HepG2 (cell line): ENCODE results near the gene PPM1H. TPM values are rescaled to one million over a fixed set of nuclear protein-coding genes. Genes with fewer than 3 reads are reported as not detected.

Source experiments
- BORCS8-MEF2B ChIP-seq: sonication (generic); formaldehyde crosslinking; IDR thresholded peaks from 2 replicates; pipeline ENCODE4 v1.8.0; 2022; ENCODE audit warnings: mild to moderate bottlenecking, missing genetic modification reagents
- BRD4 ChIP-seq: sonication (generic); formaldehyde crosslinking; IDR thresholded peaks from 2 replicates; pipeline ENCODE4 v1.4.0; 2020; ENCODE audit warnings: missing genetic modification reagents
- E2F5 ChIP-seq: sonication (generic); formaldehyde crosslinking; conservative IDR thresholded peaks from 2 replicates; pipeline ENCODE4 v1.4.0; 2020; ENCODE audit warnings: missing genetic modification reagents
- HCFC1 ChIP-seq: fragments of 150-350 bp; IDR thresholded peaks from 2 replicates; pipeline ENCODE4 v1.6.1; 2014; ENCODE audit warnings: low read depth, low read length
- HMG20A ChIP-seq: IDR thresholded peaks from 2 replicates; pipeline ENCODE4 v1.6.1; 2016; ENCODE audit warnings: borderline replicate concordance
- IRX3 ChIP-seq: sonication (generic); formaldehyde crosslinking; IDR thresholded peaks from 2 replicates; pipeline ENCODE4 v1.8.1; 2023; ENCODE audit warnings: mild to moderate bottlenecking, low read depth, missing genetic modification reagents, borderline replicate concordance
- MBNL3 ChIP-seq: fragments of 250-450 bp; sonication (Bioruptor Pico); conservative IDR thresholded peaks from 2 replicates; pipeline ENCODE4 v1.8.0; 2022; ENCODE audit warnings: mild to moderate bottlenecking, inconsistent platforms
- NR2C2 ChIP-seq: sonication (generic); formaldehyde crosslinking; IDR thresholded peaks from 2 replicates; pipeline ENCODE4 v1.4.0; 2020; ENCODE audit warnings: missing genetic modification reagents, mild to moderate bottlenecking, moderate library complexity, borderline replicate concordance
- PLRG1 ChIP-seq: fragments of 450-650 bp; conservative IDR thresholded peaks from 2 replicates; pipeline ENCODE4 v1.6.1; 2016
- RBFOX2 ChIP-seq: fragments of 200-400 bp; formaldehyde crosslinking; IDR thresholded peaks from 2 replicates; pipeline ENCODE4 v1.6.1; 2017; ENCODE audit warnings: low read depth, mild to moderate bottlenecking, low read length
- RELA ChIP-seq: sonication (generic); formaldehyde crosslinking; IDR thresholded peaks from 2 replicates; pipeline ENCODE4 v1.4.0; 2020; ENCODE audit warnings: missing genetic modification reagents
- SOX6 ChIP-seq, 2 experiments: fragments of 450-650 bp in 1 of 2; sonication (generic) in 1 of 2; formaldehyde crosslinking in 1 of 2; IDR thresholded peaks; 2 replicates each; pipeline versions ENCODE4 v1.4.0 to v1.6.1; 2017 to 2020; ENCODE audit warnings: antibody characterized with exemption in 1 of 2, mild to moderate bottlenecking in 1 of 2, missing genetic modification reagents in 1 of 2
- SRY ChIP-seq: sonication (generic); formaldehyde crosslinking; IDR thresholded peaks from 2 replicates; pipeline ENCODE4 v1.8.0; 2022; ENCODE audit warnings: mild to moderate bottlenecking, missing genetic modification reagents
- YEATS4 ChIP-seq: sonication (generic); formaldehyde crosslinking; IDR thresholded peaks from 2 replicates; pipeline ENCODE4 v1.4.0; 2020; ENCODE audit warnings: missing genetic modification reagents, borderline replicate concordance
- ZFP91 ChIP-seq: sonication (generic); formaldehyde crosslinking; IDR thresholded peaks from 2 replicates; pipeline ENCODE4 v1.9.0; 2022; ENCODE audit warnings: missing genetic modification reagents, mild to moderate bottlenecking, borderline replicate concordance
- ZFX ChIP-seq: sonication (generic); formaldehyde crosslinking; IDR thresholded peaks from 2 replicates; pipeline ENCODE4 v1.4.0; 2020; ENCODE audit warnings: mild to moderate bottlenecking, low read depth, missing genetic modification reagents, moderate library complexity
- ZNF292 ChIP-seq: sonication (generic); formaldehyde crosslinking; IDR thresholded peaks from 2 replicates; pipeline ENCODE4 v1.8.1; 2022; ENCODE audit warnings: mild to moderate bottlenecking, low read depth, missing genetic modification reagents, borderline replicate concordance
- ZNF550 ChIP-seq: sonication (generic); formaldehyde crosslinking; IDR thresholded peaks from 2 replicates; pipeline ENCODE4 v1.4.0; 2020; ENCODE audit warnings: mild to moderate bottlenecking, missing genetic modification reagents, borderline replicate concordance
- polyA plus RNA-seq, 8 experiments: library from polyadenylated mRNA; depleted of rRNA in 3 of 8; stranded (reverse) in 7 of 8; unstranded in 1 of 8; fragments of >200 nt; fragmentation: Illumina TruSeq in 4 of 8; extraction: Trizol in 4 of 8; gene quantifications; 2 replicates each; pipeline versions ENCODE4 v1.2.1 to v1.2.3, GENCODE V29; 2011 to 2016; ENCODE audit warnings: low read depth in 4 of 8, missing spikeins in 1 of 8, mixed read lengths in 1 of 8; ENCODE audit not compliant: insufficient read depth in 1 of 8
- total RNA-seq, 5 experiments: library from RNA; depleted of rRNA; stranded (reverse); fragments of >200 nt; fragmentation: Illumina TruSeq; extraction: Trizol; gene quantifications; 2 replicates each; pipeline ENCODE4 v1.2.3, GENCODE V29; 2016; ENCODE audit warnings: low read depth in 1 of 5
- TF ChIP-seq, protein P1 (sequence below): IDR thresholded peaks from 2 replicates; pipeline ENCODE4 v1.6.1; 2012; ENCODE audit warnings: low read length, improper control_type of control experiment
- TF ChIP-seq, protein P2 (sequence below): IDR thresholded peaks from 2 replicates; pipeline ENCODE4 v1.6.1; 2016; ENCODE audit warnings: low read depth

The PPM1H gene
- total and polyA plus RNA-seq, 2 of the 13 experiments (the other 11 are each of a cell fraction or from before 2014, with no cell fraction given): 29.1 to 38.1 TPM

DNA sequence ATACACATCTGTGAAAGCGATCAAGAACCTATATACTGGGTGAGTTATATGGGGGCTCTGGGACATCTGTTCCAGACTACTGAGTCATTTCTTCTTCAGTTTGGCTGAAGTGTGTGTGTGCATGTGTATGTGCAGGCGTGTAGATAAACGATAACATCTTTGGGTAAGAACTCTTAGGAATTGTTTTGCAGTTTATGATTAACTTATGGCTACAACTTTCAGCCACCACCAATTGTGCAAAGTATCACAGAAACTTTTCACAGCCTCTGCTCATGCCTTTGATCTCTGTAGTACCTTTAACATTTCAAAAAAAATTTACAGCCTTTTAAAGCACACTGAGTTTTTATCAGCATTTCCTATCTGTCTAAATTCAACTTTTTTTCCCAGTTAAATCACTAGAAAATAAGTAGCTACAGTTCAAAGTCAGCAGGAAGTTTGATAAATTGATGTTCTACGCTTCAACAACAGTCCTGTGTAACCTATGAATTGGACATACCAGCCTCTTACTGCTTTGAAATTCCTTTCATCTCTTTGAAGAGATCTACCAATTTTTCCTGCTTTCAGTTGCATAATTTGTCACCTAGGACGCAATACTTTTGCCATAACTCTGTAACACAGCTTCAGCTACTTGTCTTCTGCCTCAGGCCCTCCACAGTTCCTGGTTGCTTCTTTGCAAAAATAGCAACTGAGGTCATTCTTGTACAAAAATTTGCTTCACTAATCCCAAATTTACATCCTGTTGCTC, 43.0 kb downstream of the PPM1H start (continued):
- TF ChIP-seq E2F5 (CRISPR knock-in tag) (no peak), ZFP91 (no peak), IRX3 (CRISPR knock-in tag) (no peak), ZFX (CRISPR knock-in tag) (peak; percentile 38; the same call in 1 of the 2 replicates), SOX6 (IDR thresholded peaks at IDR 0.05) (no peak), SOX6 (CRISPR knock-in tag; IDR thresholded peaks at IDR 0.05) (peak; percentile 96), HMG20A (CRISPR knock-in tag) (peak; percentile 78), HCFC1 (no peak), PLRG1 (no peak), BRD4 (no peak), ZNF292 (peak; percentile 74), RBFOX2 (no peak), RELA (CRISPR knock-in tag) (no peak), MBNL3 (CRISPR knock-in tag) (no peak), ZNF550 (CRISPR knock-in tag) (no peak), YEATS4 (CRISPR knock-in tag) (peak; percentile 28; the same call in 1 of the 2 replicates), BORCS8-MEF2B (CRISPR knock-in tag) (no peak), SRY (no peak), NR2C2 (CRISPR knock-in tag) (peak; percentile 41; the same call in 1 of the 2 replicates)
- TF ChIP-seq, protein P1, sequence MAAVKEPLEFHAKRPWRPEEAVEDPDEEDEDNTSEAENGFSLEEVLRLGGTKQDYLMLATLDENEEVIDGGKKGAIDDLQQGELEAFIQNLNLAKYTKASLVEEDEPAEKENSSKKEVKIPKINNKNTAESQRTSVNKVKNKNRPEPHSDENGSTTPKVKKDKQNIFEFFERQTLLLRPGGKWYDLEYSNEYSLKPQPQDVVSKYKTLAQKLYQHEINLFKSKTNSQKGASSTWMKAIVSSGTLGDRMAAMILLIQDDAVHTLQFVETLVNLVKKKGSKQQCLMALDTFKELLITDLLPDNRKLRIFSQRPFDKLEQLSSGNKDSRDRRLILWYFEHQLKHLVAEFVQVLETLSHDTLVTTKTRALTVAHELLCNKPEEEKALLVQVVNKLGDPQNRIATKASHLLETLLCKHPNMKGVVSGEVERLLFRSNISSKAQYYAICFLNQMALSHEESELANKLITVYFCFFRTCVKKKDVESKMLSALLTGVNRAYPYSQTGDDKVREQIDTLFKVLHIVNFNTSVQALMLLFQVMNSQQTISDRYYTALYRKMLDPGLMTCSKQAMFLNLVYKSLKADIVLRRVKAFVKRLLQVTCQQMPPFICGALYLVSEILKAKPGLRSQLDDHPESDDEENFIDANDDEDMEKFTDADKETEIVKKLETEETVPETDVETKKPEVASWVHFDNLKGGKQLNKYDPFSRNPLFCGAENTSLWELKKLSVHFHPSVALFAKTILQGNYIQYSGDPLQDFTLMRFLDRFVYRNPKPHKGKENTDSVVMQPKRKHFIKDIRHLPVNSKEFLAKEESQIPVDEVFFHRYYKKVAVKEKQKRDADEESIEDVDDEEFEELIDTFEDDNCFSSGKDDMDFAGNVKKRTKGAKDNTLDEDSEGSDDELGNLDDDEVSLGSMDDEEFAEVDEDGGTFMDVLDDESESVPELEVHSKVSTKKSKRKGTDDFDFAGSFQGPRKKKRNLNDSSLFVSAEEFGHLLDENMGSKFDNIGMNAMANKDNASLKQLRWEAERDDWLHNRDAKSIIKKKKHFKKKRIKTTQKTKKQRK: no peak
- TF ChIP-seq, protein P2, sequence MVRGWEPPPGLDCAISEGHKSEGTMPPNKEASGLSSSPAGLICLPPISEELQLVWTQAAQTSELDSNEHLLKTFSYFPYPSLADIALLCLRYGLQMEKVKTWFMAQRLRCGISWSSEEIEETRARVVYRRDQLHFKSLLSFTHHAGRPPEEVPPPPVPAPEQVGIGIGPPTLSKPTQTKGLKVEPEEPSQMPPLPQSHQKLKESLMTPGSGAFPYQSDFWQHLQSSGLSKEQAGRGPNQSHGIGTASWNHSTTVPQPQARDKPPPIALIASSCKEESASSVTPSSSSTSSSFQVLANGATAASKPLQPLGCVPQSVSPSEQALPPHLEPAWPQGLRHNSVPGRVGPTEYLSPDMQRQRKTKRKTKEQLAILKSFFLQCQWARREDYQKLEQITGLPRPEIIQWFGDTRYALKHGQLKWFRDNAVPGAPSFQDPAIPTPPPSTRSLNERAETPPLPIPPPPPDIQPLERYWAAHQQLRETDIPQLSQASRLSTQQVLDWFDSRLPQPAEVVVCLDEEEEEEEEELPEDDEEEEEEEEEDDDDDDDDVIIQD: peak; percentile 47; the same call in 1 of the 2 replicates
